NOMO-1 treated with DMSO at 0.1 percent for 48 hours (cell line): ENCODE measurements around the gene TLR9.

ENCODE experiments used
- DNase-seq: peaks from one replicate; lab custom pipeline; 2025; ENCODE audit not compliant: unreplicated experiment; lab: John Stamatoyannopoulos, UW

Gene TLR9

DNA sequence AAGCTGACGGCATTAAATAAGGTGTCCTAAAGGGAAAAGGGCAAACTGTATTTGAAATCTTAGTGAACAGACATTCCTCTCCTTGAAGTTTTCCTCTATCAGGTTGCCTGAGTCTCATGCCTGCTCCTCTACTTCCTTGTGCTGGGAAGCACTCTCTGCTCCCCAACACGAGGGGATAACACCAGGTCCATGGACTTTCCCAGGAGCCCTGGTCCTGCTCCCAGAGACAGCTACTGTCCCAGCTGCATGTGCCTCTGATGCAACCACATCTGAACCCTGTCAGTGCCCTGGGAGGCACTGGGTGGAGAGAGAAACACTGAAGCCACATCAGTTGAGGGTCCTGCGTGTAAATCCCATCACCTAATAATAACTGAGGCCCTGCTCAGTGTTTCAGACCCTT lies 7.4 kb downstream of the TLR9 start:
- DNase-seq, result no peak

DNA sequence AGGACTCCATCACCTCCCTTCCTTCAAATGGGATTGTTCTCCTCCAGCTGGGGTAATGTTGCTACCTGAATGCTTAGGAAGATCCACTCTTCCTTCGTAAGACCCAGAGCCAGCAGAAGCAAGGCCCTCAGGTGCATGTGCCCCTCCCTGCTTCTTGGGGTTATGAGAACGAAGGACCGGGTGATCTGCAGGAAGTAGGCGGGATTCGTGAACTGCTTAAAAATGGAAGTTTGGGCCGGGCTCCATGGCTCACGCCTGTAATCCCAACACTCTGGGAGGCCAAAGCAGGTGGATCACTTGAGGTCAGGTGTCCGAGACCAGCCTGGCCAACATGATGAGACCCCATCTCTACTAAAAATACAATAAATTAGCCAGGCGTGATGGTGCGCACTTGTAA lies 8.0 kb downstream of the TLR9 start:
- no peak for DNase-seq

DNA sequence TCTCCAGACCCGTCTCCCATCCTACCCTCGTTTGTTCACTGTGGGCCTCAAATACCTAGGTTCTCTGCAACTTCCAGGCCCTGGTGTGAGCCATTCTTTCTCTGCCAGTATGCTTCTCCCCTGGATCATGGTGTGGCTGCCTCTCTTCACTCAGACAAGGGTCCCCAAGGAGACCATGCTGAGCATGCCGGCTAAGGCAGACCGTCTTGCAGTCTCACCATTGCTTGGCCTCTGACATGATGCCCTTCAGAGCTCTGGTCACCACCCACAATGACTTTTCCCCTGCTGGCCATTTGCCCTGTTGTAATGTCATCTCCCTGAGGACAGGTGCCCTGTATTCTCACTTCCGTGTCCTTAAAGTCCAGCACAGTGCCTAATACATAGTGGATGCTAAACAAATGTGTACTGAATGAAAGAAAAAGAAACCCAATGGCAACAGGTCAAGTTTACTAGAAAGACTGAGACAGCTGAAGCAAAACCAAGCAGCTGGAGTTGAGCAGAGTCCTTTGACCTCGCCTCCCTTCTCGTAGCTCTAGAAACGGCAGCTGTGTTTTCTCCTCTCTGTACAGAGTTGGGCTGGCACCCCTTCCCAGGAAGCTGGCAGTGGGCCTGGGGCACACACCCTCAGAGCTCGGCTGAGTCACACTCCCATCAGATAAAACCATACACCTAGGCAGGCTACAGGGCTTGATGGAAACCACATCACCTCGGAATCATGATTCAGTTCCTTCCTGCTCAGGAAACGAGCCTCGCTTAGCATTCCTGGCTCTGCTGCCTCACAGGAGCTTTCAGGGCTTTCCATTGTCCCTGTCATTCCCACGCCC lies 8.6 kb downstream of the TLR9 start:
- no peak for DNase-seq

DNA sequence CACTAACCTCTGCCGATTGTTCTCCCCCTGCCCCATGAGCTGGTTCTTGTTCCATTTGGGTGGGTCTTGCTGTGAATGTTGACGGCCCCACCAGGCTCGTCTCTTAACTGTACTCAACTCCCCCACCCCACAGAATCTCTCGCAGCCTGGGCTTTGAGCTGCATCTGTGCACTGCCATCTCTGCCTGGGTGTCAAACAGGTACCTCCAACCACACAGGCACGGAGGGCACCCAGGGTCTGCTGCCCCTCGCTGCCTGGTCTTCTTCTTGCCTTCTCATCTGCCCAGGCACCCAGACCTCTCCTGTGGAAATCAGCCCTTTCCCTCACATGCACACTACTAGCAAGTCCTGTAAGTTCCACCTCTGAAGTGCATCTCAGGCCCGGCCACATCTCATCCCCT lies 10.1 kb downstream of the TLR9 start:
- no peak for DNase-seq

DNA sequence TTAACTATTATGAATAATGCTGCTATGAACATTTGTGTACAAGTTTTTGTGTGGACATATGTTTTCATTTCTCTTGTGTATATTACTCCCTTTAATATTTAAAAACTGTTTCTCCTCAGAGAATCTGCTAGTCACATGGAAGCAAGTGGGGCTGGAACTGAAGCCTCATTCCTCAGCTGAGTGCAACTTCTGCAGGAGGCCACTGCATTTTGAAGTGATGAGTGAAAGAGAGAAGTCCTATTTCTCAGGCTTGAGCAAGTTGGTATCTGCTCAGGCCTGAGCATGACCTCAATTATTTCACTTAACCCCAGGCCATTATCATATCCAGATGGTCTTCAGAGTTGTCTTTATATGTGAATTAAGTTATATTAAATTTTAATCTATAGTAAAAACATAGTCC lies 11.5 kb downstream of the TLR9 start:
- no peak for DNase-seq

DNA sequence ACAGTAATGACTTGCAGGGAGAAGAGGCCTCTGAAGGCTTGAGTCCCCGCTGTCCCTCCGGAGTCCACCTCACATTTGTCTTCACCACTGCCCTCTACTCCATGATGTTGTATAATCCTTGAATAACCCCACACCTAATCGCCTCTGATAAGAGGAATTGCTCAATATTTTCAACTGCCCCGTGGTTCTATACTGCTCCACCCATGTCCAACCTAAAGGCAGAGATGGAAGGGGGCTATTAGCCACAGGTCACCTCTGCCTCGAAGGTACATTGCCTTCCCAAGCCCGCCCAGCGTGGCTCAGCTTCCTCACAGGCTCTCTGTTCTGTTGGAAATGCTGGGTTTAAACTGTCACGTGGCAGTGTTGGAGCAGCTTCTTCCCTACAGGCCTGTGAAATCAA lies 12.4 kb downstream of the TLR9 start:
- DNase-seq, result no peak

DNA sequence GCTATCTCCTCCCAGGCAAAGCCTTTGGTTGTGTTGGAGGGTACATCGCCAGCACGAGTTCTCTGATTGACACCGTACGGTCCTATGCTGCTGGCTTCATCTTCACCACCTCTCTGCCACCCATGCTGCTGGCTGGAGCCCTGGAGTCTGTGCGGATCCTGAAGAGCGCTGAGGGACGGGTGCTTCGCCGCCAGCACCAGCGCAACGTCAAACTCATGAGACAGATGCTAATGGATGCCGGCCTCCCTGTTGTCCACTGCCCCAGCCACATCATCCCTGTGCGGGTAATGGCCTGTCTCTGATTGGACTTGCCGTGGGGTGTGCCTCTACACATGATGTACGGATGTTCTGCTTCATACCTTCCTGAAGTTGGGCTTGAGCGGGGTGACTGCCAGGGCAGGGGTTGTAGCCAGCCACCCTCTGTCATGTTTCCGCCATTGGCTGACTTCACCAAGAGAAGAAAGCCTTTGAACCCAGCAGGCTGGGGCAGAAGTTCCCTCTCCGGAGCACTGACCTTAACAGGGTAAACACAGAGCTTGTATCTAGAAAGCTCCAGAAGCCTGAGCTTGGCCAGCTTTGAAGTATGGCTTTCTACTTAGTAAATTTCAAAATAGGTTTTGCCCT lies 14.1 kb downstream of the TLR9 start:
- no peak for DNase-seq

DNA sequence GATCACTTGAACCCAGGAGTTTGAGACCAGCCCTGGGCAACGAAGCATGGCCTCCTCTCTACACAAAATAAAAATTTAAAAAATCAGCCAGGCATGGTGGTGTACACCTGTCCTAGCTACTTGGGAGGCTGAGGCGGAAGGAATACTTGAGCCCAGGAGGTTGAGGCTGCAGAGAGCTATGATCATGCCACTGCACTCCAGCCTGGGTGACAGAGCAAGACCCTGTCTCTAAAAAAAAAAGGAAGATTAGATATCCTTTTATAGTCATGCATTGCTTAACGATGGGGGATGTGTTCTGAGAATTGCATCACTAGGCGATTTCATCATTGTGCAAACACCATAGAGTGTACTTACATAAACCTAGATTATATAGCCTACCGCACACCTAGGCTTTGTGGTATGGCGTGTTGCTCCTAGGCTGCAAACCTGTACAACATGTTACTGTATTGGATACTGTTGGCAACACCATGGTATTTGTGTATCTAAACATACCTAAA lies 14.8 kb downstream of the TLR9 start:
- DNase-seq, result peak; percentile 93

DNA sequence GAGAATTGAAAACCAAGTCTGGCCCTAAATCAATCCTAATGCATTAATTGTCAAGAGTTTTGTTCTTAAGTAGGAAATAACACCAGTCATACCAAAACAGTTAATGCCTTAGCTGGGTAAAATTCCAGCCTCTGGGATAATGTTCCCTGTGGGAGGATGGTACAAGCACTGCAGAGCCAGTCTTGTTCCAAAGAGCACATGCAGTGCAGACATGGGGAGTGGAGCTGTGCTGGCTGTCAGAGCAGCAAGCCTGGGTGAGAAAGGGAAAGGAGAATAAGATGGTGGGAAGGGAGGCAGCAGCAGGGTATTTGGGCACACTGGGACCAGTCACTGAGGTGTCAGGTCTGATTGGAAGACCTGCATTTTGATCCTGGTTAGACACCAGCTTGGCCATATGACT lies 15.4 kb downstream of the TLR9 start:
- DNase-seq, result no peak

DNA sequence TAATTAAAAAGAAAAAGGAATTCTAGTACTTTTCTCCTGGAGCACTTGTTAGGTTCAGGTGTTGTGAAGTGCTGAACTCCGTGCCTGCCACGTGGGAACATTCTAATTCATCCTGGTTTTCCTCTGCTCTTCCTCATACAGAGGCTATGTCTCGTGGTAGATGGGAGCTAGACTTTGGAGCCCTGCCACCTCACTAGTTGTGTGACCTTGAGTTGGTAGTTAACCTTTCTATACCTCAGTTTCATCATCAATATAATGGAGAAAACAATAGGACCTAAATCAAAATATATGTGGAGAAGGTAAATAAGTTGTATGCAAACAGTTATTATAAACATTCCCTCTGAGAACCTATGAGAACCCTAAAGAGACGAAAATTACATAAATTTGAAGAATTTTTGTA lies 16.9 kb downstream of the TLR9 start:
- DNase-seq, result no peak

DNA sequence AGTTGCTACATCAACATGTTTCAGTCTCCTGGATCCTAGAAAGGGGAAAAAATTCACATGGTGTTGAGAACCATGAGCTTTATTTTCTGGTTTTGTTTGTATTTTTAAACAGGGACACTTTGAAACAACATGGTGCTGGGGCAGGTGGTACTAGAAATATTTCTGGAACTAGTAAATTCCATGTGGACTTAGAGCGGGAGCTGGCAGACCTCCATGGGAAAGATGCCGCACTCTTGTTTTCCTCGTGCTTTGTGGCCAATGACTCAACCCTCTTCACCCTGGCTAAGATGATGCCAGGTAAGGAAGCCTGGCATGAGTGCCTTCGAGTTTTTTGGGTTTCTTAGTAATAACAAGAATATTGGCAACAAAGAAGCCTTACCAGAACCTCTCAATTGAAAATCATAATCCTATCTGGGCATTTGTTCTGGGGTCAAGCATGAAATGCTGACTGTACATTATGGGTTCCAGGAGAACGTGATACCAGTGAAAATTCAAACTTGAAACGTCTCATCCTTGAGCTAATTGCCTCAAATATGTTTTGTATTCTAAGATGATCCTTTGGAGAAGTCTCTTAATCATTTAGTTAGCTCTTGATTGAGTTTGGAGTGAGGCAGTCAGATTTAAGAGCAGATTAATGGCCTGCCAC lies 19.6 kb downstream of the TLR9 start:
- DNase-seq, result no peak

DNA sequence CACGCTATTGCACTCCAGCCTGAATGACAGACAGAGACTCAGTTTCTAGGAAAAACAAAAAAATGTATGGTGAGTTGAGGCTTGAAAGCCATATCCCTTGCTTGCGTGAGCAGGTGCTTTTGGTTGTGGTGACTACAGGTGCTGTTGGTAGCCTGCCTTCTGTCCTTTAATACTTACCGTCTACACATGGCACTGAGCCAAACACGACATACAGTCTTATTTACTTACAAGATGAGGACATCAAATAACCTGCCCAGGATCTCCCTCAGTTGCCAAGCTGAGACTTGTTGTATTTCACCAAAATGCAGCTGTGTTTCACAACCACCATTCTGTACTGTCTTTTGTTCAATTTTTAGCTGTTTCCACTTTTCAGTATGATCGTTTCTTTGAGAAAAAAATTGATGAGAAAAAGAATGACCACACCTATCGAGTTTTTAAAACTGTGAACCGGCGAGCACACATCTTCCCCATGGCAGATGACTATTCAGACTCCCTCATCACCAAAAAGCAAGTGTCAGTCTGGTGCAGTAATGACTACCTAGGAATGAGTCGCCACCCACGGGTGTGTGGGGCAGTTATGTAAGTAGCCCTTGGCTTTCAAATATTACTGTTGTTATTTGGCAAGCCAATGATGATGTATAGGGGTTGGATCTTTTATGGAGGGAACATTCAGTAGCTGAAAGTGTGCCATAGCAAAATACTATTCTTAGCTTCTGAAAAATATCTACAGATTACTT lies 20.9 kb downstream of the TLR9 start:
- DNase-seq, result peak; percentile 29

DNA sequence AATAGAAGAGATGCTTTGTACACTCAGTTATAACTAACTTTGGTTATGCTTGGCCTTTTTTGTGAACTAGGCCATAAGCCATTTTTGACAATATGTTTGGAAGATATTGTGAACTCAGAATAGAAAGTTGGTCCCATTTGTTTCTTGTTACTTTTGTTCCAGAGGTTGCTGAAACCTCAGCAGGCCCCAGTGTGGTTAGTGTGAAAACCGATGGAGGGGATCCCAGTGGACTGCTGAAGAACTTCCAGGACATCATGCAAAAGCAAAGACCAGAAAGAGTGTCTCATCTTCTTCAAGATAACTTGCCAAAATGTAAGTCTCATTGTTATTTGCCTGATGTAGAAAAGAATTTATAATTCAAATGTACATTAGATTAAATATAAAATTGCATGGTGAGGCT lies 21.7 kb downstream of the TLR9 start:
- no peak for DNase-seq

DNA sequence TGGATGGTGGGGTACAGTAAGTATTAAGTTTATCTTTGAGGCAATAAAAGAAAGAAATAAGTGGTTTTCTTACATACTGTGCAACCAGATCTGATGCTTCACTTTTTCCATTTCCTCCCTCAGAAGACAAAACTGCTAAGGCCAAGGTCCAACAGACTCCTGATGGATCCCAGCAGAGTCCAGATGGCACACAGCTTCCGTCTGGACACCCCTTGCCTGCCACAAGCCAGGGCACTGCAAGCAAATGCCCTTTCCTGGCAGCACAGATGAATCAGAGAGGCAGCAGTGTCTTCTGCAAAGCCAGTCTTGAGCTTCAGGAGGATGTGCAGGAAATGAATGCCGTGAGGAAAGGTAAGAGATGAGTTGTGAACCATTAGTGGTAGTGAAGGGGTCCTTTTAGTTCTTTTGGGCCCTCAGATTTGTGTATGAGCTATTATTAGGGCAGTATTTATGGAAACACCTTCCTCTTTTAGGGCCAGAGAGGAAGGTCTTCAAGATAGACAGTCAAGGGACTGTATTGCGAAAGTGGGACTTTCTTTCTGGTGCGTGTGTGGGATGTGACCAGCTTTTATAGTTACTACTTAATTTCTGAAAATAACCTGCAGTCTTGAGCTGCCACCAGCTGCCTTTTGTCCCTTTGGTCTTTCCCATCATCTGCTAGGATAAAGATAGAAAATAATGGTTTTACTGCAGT lies 22.9 kb downstream of the TLR9 start:
- peak; percentile 94 for DNase-seq

DNA sequence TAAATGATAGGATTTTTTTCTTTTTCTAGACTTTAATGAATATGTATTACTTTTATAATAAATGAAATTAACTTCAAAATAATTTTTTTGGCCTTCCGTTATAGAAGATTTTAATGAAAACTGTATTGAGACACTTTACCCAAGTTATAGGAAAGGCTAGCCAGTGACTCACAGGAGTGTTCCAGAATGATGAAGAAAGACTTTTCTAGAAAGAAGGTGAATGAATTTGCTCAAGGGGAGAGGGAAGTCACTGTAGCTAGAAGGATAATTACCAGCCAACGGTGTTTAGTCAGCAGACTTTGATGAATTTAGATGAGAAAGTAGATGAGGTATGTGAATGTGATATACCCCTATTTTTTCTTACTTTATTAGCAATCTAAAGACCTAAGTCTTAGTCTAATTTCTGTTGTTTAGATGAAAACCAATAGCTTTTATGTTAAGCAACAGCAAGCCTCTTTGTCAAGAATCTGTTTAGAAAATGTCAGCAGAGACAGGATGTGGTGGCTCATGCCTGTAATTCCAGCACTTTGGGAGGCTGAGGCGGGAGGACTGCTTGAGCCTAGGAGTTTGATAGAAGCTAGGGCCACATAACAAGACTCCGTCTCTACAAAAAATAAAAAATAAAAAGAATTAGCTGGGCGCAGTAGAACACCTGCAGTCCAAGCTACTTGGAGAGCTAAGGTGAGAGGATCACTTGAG lies 24.3 kb downstream of the TLR9 start:
- peak; percentile 61 for DNase-seq

DNA sequence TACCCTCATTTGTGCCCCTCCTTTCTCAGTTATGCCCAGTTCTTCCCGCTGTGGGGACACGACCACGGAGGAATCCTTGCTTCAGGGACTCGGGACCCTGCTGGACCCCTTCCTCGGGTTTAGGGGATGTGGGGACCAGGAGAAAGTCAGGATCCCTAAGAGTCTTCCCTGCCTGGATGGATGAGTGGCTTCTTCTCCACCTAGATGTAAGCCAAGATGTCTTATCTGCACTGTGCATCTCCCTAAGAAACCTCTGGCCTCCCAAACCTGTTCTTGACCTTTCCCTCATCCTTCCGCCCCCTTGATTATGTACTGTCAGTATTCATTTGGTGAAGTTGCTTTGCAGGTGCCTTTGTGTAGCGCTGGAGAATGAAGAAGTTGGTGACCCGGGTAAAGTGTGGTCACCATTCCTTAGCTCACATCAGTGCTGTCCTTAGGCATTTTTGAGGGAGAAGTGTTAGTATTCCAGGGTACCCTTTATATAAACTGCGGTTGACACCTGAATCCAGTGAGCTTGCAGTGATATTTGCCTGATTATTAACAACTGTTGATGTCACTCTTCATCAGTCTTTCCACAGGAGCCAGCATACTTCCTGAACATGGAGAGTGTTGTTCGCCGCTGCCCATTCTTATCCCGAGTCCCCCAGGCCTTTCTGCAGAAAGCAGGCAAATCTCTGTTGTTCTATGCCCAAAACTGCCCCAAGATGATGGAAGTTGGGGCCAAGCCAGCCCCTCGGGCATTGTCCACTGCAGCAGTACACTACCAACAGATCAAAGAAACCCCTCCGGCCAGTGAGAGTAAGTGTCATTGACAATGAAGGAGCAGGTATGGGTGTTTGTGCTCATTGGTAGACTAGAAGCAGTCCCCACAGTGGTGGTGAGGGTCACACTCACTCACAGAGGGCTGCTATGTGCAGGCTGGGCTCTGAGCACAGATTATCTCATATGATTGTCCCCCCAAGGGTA lies 26.5 kb downstream of the TLR9 start:
- DNase-seq, result no peak

DNA sequence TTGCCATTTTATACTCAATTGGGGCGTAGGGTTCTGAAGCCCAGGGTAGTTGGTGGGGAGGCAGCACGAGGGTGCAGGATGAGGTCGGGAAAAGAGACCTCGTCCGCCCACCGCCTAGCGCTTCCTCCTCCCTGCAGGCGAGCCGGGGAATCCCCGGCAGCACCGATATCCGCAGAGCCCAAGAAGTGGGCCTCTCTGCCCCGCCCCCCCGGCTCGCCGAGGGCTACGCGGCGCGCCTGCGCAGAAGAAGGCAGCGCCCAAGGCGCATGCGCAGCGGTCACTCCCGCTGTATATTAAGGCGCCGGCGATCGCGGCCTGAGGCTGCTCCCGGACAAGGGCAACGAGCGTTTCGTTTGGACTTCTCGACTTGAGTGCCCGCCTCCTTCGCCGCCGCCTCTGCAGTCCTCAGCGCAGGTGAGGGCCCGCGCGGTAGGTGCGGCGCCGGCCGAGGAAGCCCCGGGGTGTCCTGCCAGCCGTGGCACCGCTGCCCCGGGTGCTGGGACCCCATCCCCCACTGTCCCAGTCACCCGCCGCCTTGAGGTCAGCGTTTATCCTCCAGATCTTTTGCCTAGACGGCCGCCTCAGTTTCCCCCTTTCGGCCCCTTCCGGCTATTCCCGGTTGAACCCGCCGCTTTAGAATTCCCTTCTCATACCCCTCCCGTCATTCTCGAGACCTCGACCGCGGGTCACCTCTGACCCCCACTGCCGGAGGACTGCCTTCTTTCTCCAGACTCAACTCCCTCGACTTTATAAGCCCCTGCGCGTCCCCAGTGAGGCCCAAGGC lies 27.4 kb downstream of the TLR9 start, which contains the start of gene ALAS1:
Gene ALAS1 (plus strand): TSS at position 319 of the 784 bp plus-strand sequence. CDS start 1,082 bp downstream, outside the sequence.
- DNase-seq, result peak; percentile 84

DNA sequence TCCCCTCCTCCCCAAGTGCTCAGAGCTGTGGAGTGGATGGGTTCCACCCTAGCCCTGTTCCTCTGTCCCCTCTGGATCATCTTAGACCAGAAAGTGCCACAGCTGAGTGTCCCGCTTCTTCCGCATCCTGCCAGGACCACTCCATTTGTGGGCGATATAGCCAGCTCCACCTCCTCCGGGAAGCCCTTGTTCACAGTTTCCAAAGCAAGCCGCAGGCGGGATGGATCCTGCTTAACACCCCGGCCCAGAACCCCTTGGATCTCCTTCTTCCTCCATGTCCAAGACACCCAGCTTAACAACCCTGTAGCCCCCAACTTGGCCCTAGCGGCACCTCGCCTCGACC lies 28.0 kb downstream of the TLR9 start:
- DNase-seq, result no peak
